ENCODE data around the gene RPS27L.

DNA sequence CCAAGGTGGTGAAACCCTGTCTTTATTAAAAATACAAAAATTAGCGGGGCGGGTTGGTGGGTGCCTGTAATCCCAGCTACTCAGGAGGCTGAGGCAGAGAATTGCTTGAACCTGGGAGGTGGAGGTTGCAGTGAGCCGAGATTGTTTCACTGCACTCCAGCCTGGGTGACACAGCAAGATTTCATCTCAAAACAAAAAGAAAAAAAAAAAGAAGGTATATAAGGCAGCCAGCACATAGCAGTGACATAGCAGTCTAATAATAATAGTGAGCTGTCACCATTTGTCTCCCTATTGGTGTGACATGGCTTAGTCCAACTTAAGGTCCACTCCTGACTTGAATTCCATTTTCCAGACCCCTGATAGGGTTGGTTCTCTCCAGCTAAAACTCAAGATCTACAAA is 44.4 kb downstream of the RPS27L start:
- TF ChIP-seq, protein P1, sequence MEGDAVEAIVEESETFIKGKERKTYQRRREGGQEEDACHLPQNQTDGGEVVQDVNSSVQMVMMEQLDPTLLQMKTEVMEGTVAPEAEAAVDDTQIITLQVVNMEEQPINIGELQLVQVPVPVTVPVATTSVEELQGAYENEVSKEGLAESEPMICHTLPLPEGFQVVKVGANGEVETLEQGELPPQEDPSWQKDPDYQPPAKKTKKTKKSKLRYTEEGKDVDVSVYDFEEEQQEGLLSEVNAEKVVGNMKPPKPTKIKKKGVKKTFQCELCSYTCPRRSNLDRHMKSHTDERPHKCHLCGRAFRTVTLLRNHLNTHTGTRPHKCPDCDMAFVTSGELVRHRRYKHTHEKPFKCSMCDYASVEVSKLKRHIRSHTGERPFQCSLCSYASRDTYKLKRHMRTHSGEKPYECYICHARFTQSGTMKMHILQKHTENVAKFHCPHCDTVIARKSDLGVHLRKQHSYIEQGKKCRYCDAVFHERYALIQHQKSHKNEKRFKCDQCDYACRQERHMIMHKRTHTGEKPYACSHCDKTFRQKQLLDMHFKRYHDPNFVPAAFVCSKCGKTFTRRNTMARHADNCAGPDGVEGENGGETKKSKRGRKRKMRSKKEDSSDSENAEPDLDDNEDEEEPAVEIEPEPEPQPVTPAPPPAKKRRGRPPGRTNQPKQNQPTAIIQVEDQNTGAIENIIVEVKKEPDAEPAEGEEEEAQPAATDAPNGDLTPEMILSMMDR (IDR thresholded peaks at IDR 0.05; ENCODE audit: low read length) = no peak
- no peak for TF ChIP-seq EZH2phosphoT487 (IDR thresholded peaks at IDR 0.05; ENCODE audit: low read length)

Data from MM.1S (cell line).